Sciatic nerve (tissue), 2 donors: ENCODE measurements around the gene COL13A1. TPM values are rescaled to one million over a fixed set of nuclear protein-coding genes. Genes with fewer than 3 reads are reported as not detected.

Experiments used
- ATAC-seq: fragments of 200-7000 bp; cut with Tn5 transposase; one replicate; pipeline ENCODE4 v1.9.1; 2020; ENCODE audit warnings: mild to moderate bottlenecking, moderate library complexity
- DNase-seq: peaks from one replicate; pipeline ENCODE4 v3.0.0-alpha.2; 2020; ENCODE audit warnings: low spot score
- intact Hi-C: fragments of 100-400 bp; cut with DNase I; formaldehyde crosslinking; loops from one replicate; pipeline ENCODE4 v1.14.2; 2022
- total RNA-seq: library from RNA; stranded (reverse); fragmentation: NEBNext Ultra II Directional; extraction: Animal tissue kit (Norgen Biotek cat#: 25700); gene quantifications from one replicate; pipeline ENCODE4 v1.2.1, GENCODE V29; 2021
- donor health status: DM: no; HTN: no; CAD: no.
- donor health status: DM: no; HTN: no; CAD: no.

The COL13A1 gene
- total RNA-seq, 1 donor from 2014 or later = 1.0 TPM

- no peak for ATAC-seq
- DNase-seq = no peak
- intact Hi-C loops = no loop called here
Observed at GRCh38 chr10:69965919-69966662, 164.4 kb downstream of the COL13A1 start.

- ATAC-seq (no peak), DNase-seq (no peak)
- intact Hi-C loops = no loop called here
Observed at GRCh38 chr10:69968830-69969229, 167.1 kb downstream of the COL13A1 start.

GRCh38 chr10:69969977-69970376, 168.3 kb downstream of the COL13A1 start:
- intact Hi-C loops = no loop called here
- ATAC-seq (no peak), DNase-seq (no peak)

- ATAC-seq = no peak
- intact Hi-C loops = no loop called here
Observed at GRCh38 chr10:69972981-69973397, 171.3 kb downstream of the COL13A1 start.

GRCh38 chr10:69973678-69974077, 172.0 kb downstream of the COL13A1 start:
- no peak for DNase-seq
- ATAC-seq = no peak
- intact Hi-C loops = no loop called here

More at GRCh38 chr10:69972981-69973397, 171.3 kb downstream of the COL13A1 start:
- no peak for DNase-seq

- intact Hi-C loops = no loop called here
- ATAC-seq (no peak), DNase-seq (no peak)
Observed at GRCh38 chr10:69974551-69975155, 172.9 kb downstream of the COL13A1 start.

- DNase-seq (no peak), ATAC-seq (no peak)
- intact Hi-C loops = no loop called here
Observed at GRCh38 chr10:69976795-69977546, 175.3 kb downstream of the COL13A1 start.

- ATAC-seq = no peak
- intact Hi-C loops = no loop called here
Observed at GRCh38 chr10:69979174-69979573, 177.5 kb downstream of the COL13A1 start.

GRCh38 chr10:69980672-69981071, 179.0 kb downstream of the COL13A1 start:
- ATAC-seq (no peak), DNase-seq (no peak)
- intact Hi-C loops = loop anchor here (10.0 kb wide), 1 partner anchor 1116 kb away; no protein-coding TSS in a partner anchor

More at GRCh38 chr10:69979174-69979573, 177.5 kb downstream of the COL13A1 start:
- no peak for DNase-seq

- ATAC-seq (no peak), DNase-seq (no peak)
- intact Hi-C loops = loop anchor here (10.0 kb wide), 1 partner anchor 1123 kb away; no protein-coding TSS in a partner anchor
Observed at GRCh38 chr10:69988094-69988493, 186.4 kb downstream of the COL13A1 start.

GRCh38 chr10:69991151-69991550, 189.4 kb downstream of the COL13A1 start:
- ATAC-seq (no peak), DNase-seq (no peak)
- intact Hi-C loops = no loop called here

- DNase-seq (no peak), ATAC-seq (peak; percentile 74)
- intact Hi-C loops = no loop called here
Observed at GRCh38 chr10:69994262-69994661, 192.6 kb downstream of the COL13A1 start.

- ATAC-seq = no peak
- intact Hi-C loops = no loop called here
- no peak for DNase-seq
Observed at GRCh38 chr10:69996611-69997010, 194.9 kb downstream of the COL13A1 start.

GRCh38 chr10:70000262-70000661, 198.6 kb downstream of the COL13A1 start:
- no peak for DNase-seq
- ATAC-seq = no peak
- intact Hi-C loops = no loop called here

GRCh38 chr10:70007116-70007820, 205.6 kb downstream of the COL13A1 start:
- DNase-seq (no peak), ATAC-seq (no peak)
- intact Hi-C loops = no loop called here
